ENCODE measurements around the gene SEH1L.

The SEH1L gene

GRCh38 chr18:12995952-12996477 lies 48.2 kb downstream of the SEH1L start:
- no peak for DNase-seq (ENCODE audit: low read depth)

GRCh38 chr18:12996661-12997292 lies 49.0 kb downstream of the SEH1L start:
- no peak for DNase-seq (ENCODE audit: low read depth)

- DNase-seq (ENCODE audit: low read depth): peak; percentile 39
Measured at GRCh38 chr18:12997330-12997729, 49.5 kb downstream of the SEH1L start.

- no peak for DNase-seq (ENCODE audit: low read depth)
Measured at GRCh38 chr18:12998332-12999060, 50.7 kb downstream of the SEH1L start.

- peak; percentile 91 for DNase-seq (ENCODE audit: low read depth)
Measured at GRCh38 chr18:13003466-13003896, 55.7 kb downstream of the SEH1L start.

GRCh38 chr18:13004396-13004795 lies 56.6 kb downstream of the SEH1L start:
- DNase-seq (ENCODE audit: low read depth): peak; percentile 26

- no peak for DNase-seq (ENCODE audit: low read depth)
Measured at GRCh38 chr18:13005289-13005688, 57.5 kb downstream of the SEH1L start.

GRCh38 chr18:13006531-13007247 lies 58.9 kb downstream of the SEH1L start:
- DNase-seq (ENCODE audit: low read depth): no peak

- no peak for DNase-seq (ENCODE audit: low read depth)
Measured at GRCh38 chr18:13007248-13007560, 59.4 kb downstream of the SEH1L start.

- DNase-seq (ENCODE audit: low read depth): no peak
Measured at GRCh38 chr18:13011719-13012118, 63.9 kb downstream of the SEH1L start.

GRCh38 chr18:13014232-13014631 lies 66.4 kb downstream of the SEH1L start:
- no peak for DNase-seq (ENCODE audit: low read depth)

- DNase-seq (ENCODE audit: low read depth): no peak
Measured at GRCh38 chr18:13014818-13015217, 67.0 kb downstream of the SEH1L start.

- DNase-seq (ENCODE audit: low read depth): peak; percentile 74
Measured at GRCh38 chr18:13017247-13017875, 69.5 kb downstream of the SEH1L start.

GRCh38 chr18:13018374-13018773 lies 70.6 kb downstream of the SEH1L start:
- no peak for DNase-seq (ENCODE audit: low read depth)

- no peak for DNase-seq (ENCODE audit: low read depth)
Measured at GRCh38 chr18:13019301-13019700, 71.5 kb downstream of the SEH1L start.

GRCh38 chr18:13022644-13023043 lies 74.8 kb downstream of the SEH1L start:
- no peak for DNase-seq (ENCODE audit: low read depth)

GRCh38 chr18:13025233-13025632 lies 77.4 kb downstream of the SEH1L start:
- no peak for DNase-seq (ENCODE audit: low read depth)

- peak; percentile 63 for DNase-seq (ENCODE audit: low read depth)
Measured at GRCh38 chr18:13026583-13027270, 78.9 kb downstream of the SEH1L start.

- DNase-seq (ENCODE audit: low read depth): no peak
Measured at GRCh38 chr18:13028869-13029268, 81.1 kb downstream of the SEH1L start.

GRCh38 chr18:13032173-13032572 lies 84.4 kb downstream of the SEH1L start:
- no peak for DNase-seq (ENCODE audit: low read depth)

GRCh38 chr18:13035249-13035914 lies 87.6 kb downstream of the SEH1L start:
- peak; percentile 34 for DNase-seq (ENCODE audit: low read depth)
